GM19240 (cell line): ENCODE results near the gene SCARF2.
"Not testable (repeated sequence)": the region's sequence is repeated elsewhere in the genome, so short reads cannot be mapped to it uniquely, and the experiment has no call there.

Experiments used
- DNase-seq: peaks from one replicate; pipeline ENCODE4 v3.0.0; 2011; ENCODE audit warnings: low spot score; ENCODE audit not compliant: insufficient read length

SCARF2 gene

DNA sequence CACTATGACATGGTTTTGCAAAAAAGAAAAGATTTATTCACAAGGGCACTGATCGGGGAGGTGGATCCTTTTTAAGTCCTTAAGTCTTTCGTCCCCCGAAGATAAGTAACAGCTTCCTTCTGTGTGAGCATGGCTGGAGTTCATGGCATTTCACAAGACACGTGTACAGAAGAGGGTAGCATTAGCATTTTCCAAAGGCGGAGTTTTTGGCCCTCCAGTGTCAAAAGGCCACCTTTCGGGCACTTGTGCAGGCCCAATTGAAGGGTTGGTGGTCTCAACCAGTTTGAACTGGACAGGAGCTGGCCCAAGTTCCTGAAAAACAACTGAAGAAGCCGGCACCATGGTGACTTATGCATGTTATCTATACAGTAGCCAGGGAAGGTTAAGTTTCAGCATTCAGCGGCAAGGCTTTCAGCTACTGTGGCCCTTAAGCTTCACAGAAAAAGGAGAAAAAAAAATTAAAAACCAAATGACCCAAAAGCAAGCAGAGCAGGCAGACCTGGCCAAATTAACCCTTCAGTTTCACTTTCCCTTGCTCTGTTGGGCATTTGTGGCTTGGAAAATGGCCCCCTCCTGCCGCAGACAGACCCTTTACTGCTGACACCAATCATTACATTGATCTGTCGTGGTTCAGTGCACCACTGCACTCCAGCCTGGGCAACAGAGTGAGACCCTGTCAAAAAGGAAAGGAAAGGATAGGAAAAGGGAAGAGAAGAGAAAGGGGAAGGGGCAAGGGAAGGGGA, 25.0 kb downstream of the SCARF2 start:
- no peak for DNase-seq

DNA sequence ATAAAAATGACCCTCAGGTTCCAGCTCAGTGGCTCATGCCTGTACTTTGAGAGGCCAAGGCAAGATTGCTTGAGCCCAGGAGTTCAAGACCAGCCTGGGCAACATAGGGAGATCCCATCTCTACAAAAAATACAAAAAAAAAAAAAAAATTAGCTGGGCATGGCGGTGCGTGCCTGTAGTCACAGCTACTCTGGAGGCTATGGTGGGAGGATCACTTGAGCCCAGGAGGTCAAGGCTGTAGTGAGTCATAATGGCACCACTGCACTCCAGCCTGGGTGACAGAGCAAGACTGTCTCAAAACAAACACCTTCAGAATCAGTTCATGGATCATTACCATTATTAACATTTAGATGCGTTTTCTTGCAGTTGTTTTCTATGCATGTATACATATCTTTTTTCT, 28.2 kb downstream of the SCARF2 start:
- DNase-seq: not testable (repeated sequence)

DNA sequence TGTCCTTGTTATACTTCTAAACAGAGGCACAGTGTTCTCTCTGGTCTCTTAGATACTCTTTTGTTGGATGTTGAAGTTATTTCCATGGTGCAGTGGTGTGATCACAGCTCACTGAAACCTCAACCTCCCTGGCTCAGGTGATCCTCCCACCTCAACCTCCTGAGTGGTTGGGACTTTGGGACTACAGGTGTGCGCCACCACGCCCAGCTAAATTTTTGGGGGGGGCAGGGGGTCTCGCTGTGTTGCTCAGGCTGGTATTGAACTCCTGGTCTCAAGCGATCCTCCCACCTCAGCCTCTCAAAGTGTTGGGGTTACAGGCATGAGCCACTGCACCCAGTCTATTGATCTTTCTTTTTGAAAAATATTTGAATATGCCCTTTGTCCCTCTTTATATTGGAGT, 28.7 kb downstream of the SCARF2 start:
- no peak for DNase-seq

DNA sequence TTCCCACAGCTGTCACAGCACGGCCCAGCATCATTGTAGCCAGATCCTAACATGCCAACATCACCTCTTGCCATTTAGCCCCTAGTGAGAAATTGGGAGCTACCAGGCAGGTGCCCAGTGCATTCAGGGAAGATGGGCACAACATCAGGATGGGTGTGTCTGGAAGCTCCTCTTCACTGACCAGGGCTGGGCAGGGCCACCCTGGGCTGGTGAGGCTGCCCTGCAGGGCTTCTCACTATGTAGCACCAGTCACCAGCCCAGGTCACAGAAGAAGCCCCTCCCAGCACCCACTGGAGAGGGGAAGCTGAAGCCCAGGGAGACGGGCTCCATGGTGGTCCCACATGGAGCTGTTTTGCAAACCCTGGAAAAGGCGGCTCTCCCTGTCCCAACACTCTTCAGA, 29.8 kb downstream of the SCARF2 start:
- DNase-seq: no peak

DNA sequence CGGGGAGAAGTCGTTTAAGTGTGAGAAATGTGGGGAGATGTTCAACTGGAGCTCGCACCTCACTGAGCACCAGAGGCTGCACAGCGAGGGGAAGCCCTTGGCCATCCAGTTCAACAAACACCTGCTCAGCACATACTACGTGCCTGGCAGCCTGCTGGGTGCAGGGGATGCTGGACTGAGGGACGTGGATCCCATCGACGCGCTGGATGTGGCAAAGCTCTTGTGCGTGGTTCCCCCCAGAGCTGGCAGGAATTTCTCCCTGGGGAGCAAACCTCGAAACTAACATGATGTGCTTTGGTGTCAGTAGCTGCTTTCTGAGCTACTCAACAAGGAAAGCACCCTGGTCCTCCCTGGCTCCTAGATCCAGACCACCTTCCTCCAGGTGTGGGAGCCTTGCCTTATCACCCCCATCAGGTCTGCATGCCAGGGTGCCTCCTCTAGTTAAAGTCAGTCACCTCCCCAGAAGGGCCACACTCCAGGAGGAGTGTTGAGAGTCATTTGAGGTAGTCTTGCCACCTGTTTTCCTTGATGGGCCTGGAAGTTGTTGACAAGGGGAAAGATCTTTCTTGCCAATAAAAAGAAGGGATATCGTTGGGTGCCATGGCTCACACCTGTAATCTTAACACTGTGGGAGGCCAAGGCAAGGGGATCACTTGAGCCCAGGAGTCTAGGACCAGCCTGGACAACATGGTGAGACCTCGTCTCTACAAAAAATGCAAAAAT, 30.8 kb downstream of the SCARF2 start:
- no peak for DNase-seq

DNA sequence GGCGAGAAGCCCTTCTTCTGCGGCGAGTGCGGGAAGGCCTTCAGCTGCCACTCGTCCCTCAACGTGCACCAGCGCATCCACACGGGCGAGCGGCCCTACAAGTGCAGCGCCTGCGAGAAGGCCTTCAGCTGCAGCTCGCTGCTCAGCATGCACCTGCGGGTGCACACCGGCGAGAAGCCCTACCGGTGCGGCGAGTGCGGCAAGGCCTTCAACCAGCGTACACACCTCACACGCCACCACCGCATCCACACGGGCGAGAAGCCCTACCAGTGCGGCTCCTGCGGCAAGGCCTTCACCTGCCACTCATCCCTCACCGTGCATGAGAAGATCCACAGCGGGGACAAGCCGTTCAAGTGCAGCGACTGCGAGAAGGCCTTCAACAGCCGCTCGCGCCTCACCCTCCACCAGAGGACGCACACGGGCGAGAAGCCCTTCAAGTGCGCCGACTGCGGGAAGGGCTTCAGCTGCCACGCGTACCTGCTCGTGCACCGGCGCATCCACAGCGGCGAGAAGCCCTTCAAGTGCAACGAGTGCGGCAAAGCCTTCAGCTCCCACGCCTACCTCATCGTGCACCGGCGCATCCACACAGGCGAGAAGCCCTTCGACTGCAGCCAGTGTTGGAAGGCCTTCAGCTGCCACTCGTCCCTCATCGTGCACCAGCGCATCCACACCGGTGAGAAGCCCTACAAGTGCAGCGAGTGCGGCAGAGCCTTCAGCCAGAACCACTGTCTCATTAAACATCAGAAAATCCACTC, 31.5 kb downstream of the SCARF2 start:
- DNase-seq: no peak

DNA sequence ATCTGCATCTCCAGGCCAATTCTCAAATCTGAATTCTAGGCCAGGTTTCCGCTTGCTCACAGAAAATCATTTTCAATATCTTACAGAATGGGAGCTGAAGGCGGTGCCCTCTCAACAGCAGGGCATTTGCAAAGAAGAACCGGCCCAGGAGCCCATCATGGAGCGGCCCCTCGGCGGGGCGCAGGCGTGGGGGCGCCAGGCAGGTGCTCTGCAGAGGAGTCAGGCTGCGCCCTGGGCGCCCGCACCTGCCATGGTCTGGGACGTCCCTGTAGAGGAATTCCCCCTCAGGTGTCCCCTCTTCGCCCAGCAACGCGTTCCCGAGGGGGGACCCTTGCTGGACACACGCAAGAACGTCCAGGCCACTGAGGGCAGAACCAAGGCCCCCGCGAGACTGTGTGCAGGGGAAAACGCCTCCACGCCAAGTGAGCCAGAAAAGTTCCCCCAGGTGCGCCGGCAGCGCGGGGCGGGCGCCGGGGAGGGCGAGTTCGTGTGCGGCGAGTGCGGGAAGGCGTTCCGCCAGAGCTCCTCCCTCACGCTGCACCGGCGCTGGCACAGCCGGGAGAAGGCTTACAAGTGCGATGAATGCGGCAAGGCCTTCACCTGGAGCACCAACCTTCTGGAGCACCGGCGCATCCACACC, 32.2 kb downstream of the SCARF2 start:
- no peak for DNase-seq

DNA sequence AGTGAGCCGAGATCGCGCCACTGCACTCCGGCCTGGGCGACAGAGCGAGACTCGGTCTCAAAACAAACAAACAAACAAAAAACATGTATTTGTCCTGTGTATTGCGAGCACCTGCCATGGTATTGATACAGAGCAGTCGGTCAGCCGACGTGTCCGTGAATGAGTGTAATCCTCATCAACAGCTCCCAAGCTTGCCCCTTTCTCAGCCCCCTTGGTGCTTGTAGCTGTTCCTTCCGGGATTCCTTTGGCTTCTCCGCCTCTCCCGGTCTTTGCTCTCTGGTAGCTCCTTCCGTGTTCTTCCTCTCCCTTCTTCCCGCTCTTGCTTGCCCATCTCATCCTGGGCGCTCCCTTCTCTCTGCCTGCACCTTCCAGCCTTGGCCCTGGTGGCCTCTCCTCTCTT, 32.7 kb downstream of the SCARF2 start:
- no peak for DNase-seq

DNA sequence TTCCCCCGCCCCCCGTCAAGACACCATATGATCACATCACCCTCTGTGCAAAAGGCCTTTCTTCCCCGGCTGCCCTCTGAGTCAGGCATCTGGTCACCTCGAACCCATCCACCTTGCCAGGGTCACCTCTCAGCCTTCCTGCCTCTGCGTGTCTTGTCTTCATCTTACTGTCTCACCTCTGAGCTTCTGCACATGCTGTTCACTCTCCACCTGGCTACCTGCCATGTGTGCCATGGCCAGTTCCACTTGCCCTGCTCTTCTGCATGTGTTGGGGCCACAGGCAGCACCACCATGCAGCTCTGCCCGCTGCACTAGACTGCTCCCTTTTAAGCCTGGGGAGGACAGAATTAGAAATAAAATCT, 33.9 kb downstream of the SCARF2 start:
- DNase-seq: no peak

DNA sequence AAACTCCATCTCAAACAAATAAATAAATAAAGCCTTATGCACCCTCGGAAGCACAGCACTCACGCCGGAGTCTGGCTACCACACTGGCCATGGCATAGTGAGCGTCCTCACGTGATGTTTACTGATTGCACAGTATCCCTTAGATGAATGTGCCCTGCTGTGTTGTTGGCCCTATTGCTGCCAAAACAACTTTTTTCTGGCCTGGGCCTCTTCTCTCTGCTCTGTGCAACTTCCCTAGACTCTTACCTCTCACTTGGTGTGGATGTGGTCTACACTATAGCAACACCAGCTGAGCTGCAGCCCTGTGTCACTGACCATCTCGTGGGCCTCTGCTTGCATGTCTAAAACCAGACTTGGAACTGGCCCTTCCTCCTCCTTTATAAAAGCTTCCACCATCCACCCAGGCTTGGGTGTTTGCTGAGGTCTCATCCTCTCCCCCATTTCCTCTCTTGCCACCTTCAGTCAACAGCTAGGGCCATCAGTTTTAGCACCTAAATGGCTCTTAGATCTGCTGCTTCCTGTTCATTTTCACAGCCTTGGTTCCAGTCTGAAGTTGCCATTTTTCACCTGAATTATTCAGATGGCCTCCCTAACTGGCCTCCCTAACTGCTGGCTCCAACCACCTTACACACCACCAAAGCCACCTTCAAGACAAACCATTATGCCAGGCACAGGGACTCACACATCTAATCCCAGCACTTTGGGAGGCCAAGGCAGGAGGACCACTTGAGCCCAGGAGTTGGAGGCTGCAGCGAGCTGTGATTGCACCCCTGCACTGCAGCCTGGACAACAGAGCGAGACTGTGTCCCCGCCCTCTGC, 34.5 kb downstream of the SCARF2 start:
- DNase-seq: no peak

DNA sequence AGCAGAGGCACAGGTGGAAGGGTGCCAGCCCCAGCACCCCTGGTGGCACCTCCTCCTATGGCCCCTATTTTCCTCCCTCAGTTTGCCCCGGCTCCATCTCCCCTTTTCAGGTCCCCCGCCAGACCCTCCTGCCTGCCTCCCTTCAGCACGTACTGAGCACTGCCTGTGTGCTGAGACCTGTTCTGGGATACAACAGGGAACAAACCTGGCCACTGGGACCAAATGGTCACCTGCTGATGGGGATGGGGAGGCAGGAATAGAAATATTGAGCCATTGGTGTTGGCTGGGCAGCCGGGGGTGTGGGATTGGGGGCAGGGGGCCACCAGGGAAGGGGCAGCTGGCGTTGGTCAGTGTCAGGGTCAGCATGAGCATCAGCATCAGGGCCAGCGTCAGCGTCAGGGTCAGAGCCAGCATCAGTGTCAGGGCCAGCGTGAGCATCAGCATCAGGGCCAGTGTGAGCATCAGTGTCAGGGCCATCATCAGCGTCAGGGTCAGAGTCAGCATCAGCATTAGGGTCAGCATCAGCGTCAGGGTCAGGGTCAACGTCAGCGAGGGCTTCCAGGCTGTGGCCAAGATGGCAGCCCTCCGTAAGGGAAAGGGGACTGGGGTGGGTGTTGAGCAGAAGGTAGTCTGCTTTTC, 36.1 kb downstream of the SCARF2 start:
- no peak for DNase-seq

DNA sequence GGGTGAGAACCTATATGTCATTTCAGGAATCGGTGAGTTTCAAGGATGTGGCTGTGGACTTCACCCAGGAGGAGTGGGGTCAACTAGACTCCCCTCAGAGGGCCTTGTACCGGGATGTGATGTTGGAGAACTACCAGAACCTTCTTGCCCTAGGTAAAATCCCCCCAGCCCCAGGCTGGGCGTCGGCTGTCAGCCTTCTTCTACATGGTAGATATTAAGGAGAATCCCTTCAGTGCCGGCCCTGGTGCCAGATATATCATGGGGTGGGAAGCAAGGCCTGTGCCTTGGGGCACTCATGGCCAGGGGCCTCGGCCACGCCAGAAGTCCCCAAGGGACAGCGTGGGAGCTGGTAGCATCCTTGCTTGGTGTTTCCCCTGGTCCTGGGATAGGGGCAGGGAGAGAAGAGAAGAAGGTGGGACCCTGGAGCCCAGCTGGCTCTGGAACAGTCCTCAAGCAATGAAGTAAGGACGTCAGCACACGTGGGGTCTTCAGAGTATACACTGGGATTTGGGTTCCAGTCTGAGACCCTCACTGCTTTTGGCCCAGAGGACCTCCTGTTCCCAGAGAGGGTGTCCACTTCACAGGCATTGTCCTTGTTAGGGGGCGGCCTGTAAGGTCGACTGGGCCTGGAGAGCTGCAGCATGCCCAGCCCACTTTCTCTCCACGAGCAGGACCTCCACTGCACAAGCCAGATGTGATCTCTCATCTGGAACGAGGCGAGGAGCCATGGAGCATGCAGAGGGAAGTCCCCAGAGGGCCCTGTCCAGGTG, 36.8 kb downstream of the SCARF2 start:
- DNase-seq: no peak

DNA sequence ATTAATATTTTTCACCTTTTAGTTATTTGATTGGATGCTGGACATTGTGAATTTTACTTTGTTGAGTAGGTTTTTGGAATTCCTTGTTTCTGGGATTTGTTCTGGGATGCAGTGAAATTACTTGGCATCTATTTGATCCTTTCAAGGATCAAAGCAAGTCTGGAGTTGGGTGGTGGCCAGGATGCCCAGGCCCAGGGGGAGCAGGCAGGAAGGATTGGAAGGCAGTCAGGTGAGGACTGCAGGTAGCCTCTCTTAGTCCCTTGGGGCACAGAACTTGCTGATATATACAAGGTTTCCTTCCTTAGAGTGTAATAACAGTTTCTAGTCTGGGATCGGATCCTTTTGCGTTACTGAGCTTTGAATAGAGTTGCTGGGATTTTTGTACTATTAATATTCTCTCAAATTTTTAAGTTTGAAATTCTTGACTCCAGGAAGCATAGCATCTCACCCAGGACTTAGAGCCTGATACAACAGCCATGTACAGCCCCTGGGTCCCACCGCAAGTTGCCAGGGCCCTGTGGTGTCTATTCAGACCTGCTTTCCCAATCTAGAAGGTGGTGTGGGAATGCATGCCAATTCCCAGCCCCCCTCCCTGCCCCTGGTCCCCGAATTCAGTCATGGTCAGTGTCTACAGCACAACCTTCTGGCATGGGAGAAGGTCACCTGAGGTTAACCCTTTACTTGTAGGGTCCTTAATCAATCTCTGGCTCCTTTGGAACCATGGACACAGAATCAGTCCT, 37.6 kb downstream of the SCARF2 start:
- no peak for DNase-seq

DNA sequence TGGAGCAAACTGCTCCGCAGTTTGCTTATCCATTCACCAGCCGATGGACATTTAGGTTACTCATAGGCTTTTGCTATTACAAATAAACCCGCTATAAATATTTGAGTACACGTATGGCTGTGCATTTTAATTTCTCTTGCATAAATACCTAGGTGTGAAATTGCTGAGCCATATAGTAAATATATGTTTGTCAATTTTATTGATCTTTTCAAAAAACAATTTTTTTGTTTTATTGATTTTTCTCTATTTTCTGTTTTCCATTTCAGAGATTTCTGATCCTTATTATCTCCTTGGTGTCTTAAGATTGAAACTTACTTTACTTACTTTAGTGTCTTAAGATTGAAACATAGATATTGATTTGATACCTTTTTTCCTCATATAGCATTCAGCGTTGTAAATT, 39.2 kb downstream of the SCARF2 start:
- DNase-seq: no peak

DNA sequence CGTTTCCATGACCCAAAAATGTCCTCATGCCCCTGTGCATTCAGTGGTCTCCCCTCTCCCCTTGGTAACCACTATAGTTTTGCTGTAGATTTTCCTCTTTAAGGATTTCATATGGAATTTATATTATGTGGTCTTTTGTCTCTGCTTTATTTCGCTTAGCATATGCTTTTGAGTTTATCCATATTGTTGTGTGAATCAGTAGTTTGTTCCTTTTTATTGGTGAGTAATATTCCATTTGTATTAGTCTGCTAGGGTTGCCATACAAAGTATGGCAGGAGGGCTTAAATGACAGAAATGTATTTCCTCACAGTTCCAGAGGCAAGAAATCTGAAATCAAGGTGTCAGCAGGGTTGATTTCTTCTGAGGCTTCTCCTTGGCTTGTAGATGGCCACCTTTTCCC, 40.1 kb downstream of the SCARF2 start:
- DNase-seq: no peak

DNA sequence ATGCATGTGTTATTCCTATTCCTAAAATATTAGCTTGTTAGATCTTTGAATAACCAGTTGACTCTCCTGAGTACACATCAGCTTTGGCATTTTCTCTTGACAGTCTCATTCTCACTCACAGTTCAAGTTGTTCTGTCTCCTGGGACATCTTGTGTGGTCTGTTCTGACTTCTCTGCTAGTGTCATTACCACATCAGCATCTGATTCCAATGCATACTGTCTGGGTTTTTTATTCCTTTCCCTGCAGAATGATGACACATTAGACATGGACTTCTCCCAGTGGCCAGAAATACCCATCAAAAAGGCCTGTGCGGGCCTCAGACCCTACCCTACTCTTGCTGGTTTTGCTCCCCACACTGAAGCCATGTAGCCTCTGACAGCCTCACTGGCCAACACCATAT, 41.0 kb downstream of the SCARF2 start:
- DNase-seq: no peak

DNA sequence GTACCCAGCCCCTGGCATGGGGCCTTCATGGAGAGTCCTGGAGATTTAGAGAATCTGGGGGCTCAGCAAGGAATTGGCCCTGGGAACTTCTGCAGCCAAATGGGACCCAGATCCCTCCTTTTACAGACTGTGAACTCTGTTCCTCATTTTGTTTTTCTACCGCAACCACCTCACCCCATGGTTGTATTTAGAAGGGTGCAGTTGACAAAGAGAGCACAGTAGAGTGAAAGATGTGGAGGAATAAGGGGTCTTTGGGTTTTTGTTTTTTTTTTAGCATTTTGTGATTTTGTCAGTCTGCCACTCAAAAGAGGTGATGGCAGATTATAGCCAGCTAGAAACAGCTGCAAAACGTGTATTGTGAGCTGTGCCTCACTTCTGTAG, 41.7 kb downstream of the SCARF2 start:
- DNase-seq: no peak

DNA sequence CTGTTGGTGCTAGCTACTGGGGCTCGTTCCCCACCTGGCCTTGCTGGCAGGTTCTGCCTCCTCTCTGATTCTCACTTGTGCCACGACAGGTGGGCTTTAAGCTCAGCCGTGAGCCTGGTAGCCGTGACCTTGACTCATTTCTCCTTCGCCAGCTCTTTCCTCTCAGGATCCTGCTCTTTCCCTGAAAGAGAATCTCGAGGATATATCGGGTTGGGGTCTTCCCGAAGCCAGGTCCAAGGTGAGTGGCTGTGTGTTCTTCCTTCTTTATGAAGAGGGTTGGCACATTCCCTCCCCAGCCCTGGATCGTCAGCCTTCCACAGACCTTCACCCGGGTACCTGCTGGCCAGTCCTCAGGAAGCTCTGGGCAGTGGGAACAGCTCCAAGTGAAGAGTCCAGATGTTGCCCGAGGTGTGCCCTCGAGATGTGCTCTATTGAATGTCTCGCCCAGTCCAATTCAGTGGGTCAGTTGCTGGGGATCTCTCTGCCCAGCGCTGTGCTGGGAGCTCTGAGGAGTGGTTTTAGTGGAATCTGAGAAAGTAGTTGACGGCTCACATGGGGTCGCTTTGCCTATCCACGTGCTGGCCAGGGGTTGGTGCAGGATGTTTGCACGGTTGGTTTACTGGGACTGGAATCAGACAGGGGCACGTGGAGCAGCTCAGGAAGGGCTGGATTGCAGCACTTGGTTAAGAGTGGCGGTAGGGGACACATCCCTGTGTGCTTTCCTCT, 42.3 kb downstream of the SCARF2 start:
- no peak for DNase-seq
